Stimulated activated CD4-positive, alpha-beta T cell treated with anti-CD3 and anti-CD28 coated beads, Interleukin-4, amount 100 ng/mL, for 24 hours (primary cell): ENCODE data around the gene HOXB9.
A peak's percentile ranks its signal among the peaks of the same experiment; 100 is the strongest.

Experiments
- DNase-seq: peaks from one replicate; pipeline ENCODE4 v3.0.0-alpha.2; 2020

HOXB9 gene

DNA sequence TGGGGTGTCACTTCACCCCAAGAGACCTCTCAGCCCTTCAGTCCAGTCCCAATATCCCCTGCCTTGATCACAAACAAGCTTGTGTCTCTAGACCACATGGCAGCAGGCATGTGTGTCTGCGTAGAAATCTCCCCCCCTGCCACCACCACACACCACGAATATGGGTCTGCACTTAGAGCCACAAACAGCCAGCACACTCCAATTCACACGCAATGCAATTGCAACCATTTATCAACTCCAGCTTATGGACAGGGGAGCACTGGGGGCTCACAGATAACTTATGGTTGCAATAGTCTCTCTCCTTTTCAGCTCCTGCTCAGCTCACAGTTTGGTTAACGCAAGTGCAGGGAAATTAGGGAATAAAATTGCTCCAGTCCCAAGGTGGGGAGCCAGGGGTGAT is 2.6 kb downstream of the HOXB9 start:
- DNase-seq = no peak

DNA sequence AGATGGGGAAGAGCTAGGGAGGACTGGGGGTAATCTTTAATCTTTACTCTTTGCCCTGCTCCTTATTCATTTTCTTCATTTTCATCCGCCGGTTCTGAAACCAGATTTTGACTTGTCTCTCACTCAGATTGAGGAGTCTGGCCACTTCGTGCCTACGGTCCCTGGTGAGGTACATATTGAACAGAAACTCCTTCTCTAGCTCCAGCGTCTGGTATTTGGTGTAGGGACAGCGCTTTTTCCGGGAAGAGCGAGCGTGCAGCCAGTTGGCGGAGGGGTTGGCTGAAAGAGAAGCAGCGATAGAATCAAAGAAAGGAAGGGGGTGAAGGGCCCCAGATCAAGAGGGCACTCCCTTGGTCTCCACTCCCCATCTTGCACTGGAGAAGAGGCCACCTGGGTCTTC is 3.3 kb downstream of the HOXB9 start:
- no peak for DNase-seq

DNA sequence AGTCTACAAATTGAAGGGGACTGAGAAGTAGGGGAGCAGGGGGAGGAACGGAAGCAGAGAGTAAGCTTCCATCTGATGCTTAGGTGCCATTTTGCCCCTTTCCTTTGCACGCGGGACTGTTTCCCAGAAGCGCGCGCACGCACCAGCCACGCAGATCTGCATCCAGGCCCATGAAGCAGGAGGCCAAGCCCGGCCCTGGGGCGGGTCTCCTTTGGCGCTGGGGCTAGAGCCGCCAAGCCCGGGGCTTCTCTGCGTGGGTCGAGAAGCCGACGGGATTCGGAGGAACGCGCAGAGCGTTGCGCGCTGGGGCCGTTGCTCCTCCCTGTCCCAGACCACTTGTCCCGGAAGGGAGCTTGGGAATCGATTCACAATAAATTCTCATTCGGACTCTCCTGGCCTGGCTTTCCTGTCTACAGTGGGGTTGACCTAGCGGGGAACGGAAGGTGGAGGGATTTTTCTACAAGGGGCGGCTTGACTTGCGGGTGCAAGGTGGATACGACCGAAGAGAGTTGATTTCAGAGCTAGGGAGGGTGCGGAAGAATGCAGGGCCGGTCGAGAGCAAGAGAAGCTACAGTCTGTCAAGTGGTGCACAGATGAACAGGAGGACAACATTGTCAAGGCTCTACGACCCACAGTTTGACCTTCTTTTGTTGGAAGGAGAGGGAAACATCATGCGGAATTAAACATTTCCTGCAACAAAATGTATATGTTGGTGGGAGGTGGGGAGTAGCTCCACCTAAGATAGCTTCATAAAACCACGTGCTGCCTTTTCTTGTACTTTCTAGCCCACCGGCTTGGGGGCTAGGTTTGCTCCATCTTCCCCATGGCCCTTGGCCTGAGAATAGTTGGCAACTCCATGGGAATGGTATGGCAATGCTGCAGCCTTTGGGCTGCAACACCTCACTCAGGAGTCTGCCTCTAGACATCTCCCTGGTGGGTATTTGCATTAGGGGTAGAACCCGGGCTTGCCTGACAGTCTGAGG is 4.5 kb downstream of the HOXB9 start:
- no peak for DNase-seq

DNA sequence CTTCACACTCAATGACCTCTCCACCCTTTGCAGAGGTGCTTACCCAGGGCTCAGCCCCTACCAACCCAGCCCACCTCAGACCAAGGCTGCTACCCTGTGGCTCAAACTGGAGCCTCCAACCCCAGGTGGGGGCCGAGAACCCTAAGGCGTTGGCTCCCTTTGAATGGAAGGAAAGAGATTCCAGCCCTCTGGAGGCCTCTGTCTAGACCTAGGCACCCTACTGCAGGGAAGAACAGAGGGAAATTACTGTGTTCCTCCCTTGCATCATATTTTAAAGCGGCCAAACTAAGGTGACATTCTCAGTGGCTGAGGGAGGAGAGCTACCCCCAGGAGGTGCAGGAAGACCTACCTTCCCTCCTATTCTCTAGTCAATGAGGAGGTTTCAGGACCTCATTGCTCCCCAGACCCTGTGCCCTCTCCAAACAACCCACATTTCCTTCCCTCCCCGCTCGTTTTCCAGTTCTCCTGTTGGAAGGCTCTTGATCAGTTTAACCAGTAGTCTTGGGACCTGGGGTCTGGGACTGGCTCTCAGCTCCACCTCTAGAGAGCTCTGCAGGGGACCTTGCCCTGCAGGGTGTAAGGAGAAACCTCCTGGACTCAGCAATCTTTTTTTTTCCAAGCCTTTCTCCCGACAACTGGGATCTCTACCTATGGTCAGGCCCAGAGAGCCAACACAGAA is 5.6 kb downstream of the HOXB9 start:
- DNase-seq = no peak

DNA sequence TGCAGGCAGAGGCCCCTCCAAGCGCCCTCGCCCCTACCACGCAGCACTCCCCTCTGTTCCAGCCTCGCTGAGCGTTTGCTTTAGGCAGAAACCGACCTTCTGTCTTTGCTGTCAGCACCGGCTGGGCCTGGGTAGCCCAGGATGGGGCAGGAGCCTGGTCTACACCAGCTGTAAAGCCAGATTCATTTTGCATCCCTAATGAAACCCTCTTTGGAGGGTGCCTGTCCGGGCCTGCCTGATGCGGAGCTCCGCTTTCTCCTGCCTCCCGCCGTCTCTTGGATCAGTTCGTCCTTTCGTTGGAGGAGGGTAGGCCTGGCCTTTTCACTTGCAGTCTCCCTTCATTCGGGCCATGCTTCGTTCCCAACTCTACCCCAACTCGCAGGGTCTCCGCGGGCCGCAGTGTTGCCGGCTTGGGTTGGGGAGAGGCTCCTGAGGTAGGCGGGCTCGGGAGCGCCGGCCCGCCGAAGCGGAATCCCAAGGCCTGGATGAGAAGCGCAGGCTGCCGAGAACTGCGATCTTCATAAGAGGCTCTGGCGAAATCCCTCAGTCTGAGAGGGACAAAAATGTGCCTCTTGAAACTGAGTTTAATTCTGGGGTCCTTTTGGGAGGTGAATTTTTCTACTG is 6.2 kb downstream of the HOXB9 start:
- DNase-seq = no peak

DNA sequence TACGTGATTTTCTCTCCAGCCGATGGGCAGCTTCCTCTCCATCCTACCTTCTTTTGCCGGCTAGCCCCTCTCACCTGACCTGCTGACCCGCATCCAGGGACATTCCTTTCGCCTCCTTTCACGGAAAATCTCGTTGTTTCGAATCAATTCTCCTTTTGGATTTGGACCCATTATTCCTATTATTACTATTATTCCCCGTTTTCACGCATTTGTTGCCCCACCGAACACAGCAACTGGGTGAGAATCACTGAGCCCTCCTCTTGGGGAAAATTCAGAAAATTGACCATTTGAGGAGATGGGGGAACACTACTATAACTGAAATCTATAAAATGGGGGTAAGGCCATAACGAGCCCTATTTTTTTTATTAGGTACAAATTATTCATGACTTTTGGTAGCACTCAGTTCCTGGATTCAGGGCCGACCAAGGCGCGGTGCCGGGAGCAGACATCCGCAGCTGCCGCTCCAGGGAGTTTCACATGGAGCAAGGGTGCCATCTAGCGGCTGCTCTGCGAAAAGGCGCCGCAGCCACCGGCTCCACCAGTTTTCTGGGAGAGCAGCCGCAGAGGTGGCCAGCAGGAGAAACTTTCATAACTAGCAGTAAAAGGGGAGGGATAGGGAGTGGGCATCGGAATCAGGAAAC is 7.8 kb downstream of the HOXB9 start:
- peak; percentile 85 for DNase-seq

DNA sequence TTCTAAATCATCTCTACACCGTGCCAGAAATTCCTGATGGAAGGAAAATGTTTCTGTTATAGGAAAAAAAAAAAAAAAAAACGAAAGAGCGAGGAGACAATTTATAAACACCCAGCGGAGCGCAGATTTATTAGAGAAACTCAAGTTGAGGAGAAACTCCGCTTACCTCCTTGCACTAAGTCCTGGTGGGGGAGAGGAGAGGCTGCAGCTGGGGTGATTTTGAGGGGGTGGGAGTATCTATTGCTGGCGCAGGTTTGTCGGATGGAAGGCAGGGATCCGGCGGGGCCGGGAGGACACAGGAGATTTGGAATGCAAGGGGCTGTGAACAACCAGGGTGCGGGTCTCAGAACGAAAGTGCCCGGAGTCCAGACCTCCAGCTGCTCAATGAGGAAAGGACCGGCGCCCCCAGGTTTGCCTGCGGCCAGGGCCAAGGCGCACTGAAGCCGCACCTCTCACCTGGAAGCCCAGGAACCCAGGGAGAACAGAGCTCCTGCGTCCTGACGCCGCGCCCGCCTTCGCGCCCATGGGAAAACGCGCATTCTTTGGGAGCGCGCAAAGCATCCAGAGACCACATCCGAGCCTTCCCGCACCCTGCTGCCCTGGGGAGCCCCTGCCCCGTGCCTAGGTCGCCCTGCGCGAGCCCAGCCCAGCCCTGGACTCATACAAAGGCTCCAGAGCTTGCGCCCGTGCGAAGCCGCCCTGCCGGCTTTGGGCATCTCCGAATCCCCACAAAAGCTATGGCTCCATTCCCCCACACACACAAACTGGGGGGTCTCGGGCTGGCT is 8.5 kb downstream of the HOXB9 start:
- no peak for DNase-seq

DNA sequence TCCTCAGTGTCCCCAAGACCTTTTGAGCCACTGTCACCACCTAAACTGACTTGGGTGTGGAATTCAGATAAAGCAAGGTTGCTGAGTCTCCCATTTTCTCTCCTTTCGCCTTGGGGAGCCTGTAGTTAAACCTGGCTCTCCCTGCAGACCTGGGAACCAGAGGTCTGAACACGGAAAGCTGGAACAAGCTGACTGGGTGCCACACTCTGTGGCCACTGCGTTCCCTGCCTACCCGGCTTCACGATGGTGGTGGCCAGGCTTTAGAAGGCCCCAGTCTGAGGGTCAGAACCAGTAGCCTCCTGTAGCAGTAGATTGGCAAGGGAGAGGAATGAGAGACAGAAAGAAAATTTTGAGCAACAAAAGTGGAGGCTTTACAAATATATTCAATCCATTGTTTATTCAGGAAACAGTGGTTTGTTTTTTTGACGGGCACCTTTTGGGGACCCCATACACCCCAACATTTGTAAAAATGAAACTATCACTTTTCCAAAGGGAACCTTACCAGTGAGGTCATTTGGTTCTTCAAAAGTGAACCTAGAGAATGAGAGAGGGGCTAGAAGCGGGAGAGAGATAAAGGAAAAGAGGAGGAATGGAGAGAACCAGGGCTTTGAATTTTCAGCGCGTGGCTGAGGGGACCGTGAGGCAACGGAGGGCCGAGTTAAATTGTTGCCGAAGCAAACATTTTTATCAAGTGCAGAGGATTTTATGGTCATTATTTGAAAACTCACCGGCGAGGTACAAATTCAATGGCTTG is 9.3 kb downstream of the HOXB9 start:
- no peak for DNase-seq

DNA sequence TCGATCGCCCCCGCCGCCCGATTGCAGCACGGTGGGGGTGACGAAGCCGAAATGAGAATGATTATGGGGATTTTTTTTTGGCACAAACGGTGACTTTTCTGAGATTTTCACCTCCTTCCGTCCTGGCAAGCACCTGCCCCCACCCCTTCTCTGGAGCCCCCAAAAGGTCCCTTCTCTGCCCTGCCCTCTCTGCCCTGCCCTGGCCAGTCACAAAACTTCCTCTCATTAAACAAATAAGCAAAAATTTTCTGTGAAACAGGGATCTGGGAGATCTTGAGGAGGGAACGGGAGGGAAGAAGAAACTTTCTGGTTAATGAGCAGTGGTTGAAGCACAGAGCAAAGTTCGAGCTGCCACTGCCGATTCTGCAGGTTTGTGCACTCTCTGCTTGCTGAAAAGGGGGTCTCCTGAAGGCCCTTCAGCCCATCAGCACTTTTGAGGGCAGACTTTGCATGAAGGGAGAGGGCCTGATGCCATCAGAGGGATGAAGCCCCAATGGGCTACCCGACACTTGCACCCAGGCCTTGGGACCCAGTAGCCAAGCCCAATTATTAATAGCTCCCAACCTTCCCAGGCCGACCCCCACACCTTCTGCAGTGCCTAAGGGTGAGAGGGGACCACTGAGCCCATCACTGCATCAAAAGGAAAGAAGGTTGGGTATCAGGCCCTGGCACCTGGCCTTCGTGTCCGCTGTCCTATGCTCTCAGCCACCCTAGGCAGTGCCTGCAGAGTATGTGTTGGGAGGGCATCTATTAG is 10.0 kb downstream of the HOXB9 start:
- DNase-seq = no peak

DNA sequence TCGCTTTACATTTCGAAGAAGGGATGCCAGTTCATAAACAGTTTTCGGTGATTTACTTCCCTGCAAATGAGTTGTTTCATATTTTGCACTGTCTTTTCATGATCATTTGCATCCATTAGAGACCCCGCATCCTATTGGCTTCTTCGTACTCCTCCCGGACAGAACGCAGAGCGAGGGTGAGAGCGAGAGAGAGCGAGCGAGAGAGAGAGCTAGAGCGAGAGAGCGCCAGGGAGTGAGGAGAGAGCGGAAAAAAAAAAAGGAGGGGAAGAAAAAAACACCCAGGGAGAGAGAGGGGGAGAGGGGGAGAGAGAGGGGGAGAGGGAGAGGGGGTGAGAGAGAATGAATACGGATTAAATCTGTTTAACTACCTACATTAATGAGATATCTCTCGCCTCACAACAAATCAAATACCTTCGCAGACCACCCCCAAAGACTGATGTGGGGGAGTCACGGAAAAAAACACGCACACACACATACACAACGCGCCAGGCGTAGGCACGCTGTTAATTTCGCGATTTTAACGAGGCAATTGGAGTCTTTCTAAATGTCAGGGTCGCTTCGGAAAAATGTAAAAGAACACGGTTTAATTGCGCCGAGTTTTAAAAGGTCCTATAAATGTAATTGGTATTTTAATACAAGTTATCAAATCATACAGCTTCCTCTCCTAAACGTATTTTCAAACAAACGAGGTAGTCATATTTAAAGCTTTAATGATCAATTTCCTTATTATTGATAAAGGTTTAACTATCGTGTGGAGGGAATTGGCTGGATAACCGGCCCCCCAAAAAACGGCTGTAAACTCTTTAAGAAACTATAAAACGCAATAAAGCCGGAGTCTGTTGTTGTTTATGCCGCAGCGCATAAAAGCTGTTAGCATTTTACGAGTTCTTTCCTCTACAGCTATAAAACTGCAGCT is 10.9 kb downstream of the HOXB9 start, which contains the start of gene HOXB8:
Gene HOXB8, minus strand, starts transcription at position 246 of the 916 bp plus-strand sequence. CDS start 588 bp downstream, outside the sequence.
- no peak for DNase-seq

DNA sequence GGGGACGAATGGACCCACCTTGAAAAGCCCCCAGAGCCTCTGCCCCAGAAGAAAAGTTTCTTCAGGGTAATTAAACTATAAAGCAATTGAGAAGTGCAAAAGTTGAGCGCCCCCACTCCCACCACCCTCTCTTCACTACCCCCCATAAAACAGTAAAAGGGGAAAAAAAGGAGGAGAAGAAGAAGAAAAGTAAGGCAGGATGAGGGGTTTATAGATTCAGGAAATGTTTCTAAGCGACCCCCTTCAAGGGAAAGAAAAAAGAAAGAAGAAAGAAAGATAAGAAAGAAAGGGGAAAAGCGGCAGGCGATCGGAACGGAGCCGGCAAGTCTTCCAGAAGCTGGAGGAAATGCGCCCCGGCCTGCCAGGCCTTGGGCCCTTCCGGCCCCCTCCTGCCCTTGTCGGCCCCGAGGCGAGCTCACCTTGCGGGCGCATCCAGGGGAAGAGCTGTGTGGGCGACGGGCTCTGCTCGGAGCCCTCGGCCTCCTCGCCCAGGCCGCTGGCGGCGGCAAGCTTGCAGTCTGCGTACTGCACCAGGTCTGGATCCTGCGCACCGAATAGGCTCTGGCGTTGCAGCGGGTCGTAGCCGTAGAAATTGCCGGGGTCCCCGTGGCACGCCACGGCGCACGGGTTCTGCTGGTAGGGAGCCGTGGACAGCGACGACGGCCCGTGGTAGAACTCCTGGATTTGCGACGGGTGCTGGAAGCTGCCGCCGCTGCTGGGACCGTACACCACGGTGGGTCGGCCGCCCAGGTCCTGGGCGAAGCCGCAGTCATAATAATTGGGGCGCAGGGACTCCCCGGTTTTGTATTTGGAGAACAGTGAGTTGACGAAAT is 12.1 kb downstream of the HOXB9 start:
- no peak for DNase-seq

DNA sequence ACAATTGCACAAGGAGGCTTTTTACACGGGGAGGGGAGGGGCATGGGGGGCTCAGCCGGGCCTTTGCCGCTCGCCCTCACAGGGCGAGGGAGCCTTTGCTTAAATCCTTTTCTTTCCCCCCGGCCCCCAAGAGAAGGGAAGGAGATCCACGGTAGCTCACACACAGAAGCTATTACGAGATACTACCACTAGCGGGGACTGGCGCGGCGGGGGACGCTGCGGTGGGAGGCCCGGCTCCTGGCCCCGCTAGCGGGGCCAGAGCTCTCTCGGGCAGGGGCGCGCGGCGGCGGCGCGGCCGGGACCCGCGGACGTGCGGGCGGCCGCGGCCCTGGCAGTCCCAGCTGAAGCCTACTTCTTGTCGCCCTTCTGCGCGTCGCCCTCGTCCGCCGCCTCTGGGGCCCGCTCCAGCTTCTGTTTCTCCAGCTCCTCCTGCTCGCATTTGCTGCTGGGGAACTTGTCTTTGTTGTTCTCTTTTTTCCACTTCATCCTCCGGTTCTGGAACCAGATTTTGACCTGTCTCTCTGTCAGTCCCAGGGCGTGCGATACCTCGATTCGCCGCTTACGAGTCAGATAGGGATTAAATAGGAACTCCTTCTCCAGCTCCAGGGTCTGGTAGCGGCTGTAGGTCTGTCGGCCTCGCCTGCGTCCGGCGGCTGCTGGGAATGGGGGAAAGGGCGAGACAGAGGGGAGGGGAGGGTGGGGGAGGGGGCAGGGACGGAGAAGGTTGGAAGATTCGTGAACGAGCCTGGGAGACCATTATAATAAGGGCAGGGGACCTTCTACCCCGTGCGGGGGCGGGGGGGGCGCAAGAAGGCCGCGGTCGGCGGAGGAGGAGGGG is 13.1 kb downstream of the HOXB9 start:
- peak; percentile 53 for DNase-seq

DNA sequence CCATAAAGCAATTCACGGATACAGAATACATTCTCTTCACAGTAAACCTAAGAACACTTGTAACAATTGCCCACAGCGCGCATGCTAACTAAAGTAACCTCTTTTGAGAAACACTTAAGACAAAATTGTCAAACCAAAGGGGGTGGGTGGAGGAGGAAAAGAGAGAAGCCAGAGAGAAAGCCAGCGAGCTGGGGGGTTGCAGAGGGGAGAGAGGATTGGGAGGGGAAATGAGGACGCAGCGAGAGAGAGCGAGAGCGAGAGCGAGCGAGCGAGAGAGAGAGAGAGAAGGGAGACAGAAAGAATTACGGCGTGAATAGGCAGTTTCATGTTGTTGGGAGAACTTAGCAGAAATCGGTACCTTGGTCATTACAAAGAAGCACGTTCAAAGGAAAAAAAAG is 13.7 kb downstream of the HOXB9 start:
- DNase-seq = no peak

DNA sequence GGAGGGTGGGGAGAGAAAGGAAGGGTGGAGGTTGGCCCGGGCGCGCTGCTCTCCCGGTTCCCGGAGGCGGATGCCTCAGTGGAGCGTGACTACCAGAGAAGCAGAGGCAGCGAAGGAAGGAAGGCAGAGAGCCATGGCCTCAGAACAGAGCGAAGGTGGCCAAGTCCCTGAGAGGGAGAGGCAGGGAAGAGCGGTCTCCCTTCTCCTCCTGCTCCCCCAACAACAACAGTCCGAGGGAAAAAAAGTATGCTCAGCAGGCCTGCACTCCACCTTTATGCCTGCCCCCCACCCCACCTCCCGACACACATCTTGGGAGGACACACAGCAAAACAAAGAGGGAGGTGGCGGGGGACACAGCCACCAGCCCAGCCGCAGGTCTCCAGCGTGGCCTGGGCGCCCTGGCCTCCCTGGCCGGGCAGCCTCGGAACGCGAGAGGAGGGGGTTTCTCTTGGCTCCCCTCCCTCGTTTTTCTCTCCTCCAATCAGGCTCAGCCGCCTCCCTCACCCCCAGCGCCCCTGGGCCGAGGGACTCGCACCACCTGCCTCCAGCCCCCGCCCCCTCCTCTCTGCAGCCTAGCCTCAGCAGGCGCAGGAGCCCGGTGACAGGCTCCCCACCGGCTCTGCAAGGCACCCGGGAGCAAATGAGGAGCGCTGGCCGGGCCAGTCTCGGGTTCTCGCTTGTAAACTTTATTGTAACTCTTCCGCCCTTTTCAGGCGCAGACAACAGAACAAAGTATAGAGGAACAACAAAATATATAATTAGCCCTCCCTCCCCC is 14.3 kb downstream of the HOXB9 start:
- DNase-seq = no peak

DNA sequence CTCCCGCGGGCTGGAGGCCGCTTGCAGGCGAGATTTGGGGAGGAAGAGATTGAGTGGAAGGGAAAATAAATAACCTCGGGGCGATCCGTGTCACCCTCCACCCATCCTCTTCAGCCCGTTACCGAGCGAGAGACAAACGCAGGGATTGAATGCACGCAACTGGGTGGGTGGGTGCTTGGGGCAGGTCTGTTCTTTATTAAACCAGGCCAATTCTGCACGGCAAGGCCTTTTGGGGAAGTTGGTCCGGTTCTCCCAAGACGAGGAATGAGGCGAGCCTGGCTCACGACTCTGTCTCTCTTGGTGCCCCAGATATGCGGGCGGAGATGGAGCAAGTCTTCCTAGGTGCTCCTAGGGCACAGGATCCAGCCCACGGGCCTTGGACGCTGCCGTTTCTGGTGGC is 14.9 kb downstream of the HOXB9 start:
- DNase-seq = no peak

DNA sequence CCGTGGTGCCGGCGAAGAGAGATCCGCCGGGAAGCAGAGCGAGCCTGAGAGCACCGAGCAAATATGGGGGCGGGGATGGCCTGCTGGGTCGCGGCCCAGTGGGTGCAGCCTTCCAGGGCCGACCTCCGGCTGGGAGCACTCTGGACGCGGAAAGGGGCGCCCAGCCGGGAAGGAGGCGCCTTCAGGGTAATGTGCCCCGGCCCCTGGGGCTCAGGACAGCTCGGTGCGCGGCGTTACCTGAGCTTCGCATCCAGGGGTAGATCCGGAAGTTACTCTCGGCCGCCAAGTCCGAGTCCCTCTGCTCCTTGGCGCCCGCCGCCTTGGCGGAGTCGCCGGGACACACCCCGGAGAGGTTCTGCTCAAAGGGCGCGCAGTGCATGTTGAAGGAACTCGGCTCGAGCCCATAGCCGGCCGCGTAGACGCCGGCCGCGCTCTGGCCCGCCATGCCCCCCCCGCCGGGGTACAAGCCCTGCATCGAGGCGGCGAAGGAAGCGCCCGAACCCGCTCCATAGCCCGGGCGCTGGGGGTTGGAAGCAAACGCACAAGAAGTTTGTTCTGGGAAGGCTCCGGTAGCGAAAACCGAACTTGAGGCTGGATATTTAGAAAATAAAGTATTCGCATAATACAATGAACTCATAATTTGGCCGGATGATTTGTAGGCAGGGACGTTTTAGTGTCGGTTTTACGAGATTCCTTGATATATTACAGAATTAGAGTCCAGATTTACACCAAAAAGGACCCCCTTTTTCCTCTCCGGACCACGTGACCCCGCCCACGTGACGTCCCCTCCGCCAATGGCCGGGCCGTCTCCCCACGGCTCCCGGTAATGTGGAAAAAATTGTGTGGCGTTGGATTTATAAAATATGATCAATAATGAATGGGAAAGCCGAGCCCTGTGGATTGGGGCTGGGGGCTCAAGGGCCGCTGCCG is 15.6 kb downstream of the HOXB9 start, which contains the start of gene HOXB7:
Gene HOXB7, minus strand, starts transcription at position 736 of the 930 bp plus-strand sequence. Its CDS starts 99 bp downstream, at position 637.
- peak; percentile 73 for DNase-seq
